ENCODE data around the gene COL5A1. TPM values are rescaled to one million over a fixed set of nuclear protein-coding genes. Genes with fewer than 3 reads are reported as not detected.

The COL5A1 gene
- total RNA-seq, 1 donor from 2014 or later: 1,552 TPM

- peaks cover 19% of the 10 kb centered on the region for H3K9me3 Mint-ChIP-seq (ENCODE audit: unreplicated experiment)
- no peak for DNase-seq (ENCODE audit: extremely low spot score, unreplicated experiment)
- TF ChIP-seq CTCF (IDR thresholded peaks at IDR 0.05): no peak
- H3K27me3 Mint-ChIP-seq (ENCODE audit: unreplicated experiment): no peaks in the 10 kb centered on the region
- no peak overlapping the region for H3K27ac Mint-ChIP-seq (ENCODE audit: unreplicated experiment)
- no peak overlapping the region for H3K4me3 Mint-ChIP-seq (ENCODE audit: unreplicated experiment)
- peaks cover 1% of the 10 kb centered on the region for H3K36me3 Mint-ChIP-seq (ENCODE audit: unreplicated experiment)
- H3K4me1 Mint-ChIP-seq (ENCODE audit: unreplicated experiment): peaks cover 6% of the 10 kb centered on the region
Measured at GRCh38 chr9:134861595-134862334, 220.2 kb downstream of the COL5A1 start.

- Mint-ChIP-seq H3K36me3 (ENCODE audit: unreplicated experiment) (peaks cover 1% of the 10 kb centered on the region), H3K9me3 (ENCODE audit: unreplicated experiment) (peaks cover 13% of the 10 kb centered on the region), H3K4me1 (ENCODE audit: unreplicated experiment) (peaks cover 6% of the 10 kb centered on the region), H3K27ac (ENCODE audit: unreplicated experiment) (no peak overlapping the region), H3K27me3 (ENCODE audit: unreplicated experiment) (peaks cover 2% of the 10 kb centered on the region), H3K4me3 (ENCODE audit: unreplicated experiment) (no peak overlapping the region)
- peak; percentile 68 for DNase-seq (ENCODE audit: extremely low spot score, unreplicated experiment)
- no peak for TF ChIP-seq CTCF (IDR thresholded peaks at IDR 0.05)
Measured at GRCh38 chr9:134863306-134863902, 221.8 kb downstream of the COL5A1 start.

- H3K27ac Mint-ChIP-seq (ENCODE audit: unreplicated experiment): no peak overlapping the region
- peaks cover 6% of the 10 kb centered on the region for H3K4me1 Mint-ChIP-seq (ENCODE audit: unreplicated experiment)
- peaks cover 2% of the 10 kb centered on the region for H3K27me3 Mint-ChIP-seq (ENCODE audit: unreplicated experiment)
- H3K36me3 Mint-ChIP-seq (ENCODE audit: unreplicated experiment): peaks cover 1% of the 10 kb centered on the region
- H3K4me3 Mint-ChIP-seq (ENCODE audit: unreplicated experiment): no peak overlapping the region
- no peak for DNase-seq (ENCODE audit: extremely low spot score, unreplicated experiment)
- no peak for TF ChIP-seq CTCF (IDR thresholded peaks at IDR 0.05)
- peaks cover 10% of the 10 kb centered on the region for H3K9me3 Mint-ChIP-seq (ENCODE audit: unreplicated experiment)
Measured at GRCh38 chr9:134863941-134864820, 222.6 kb downstream of the COL5A1 start.

GRCh38 chr9:134864821-134865190 lies 223.2 kb downstream of the COL5A1 start:
- H3K36me3 Mint-ChIP-seq (ENCODE audit: unreplicated experiment): peaks cover 1% of the 10 kb centered on the region
- peaks cover 7% of the 10 kb centered on the region for H3K9me3 Mint-ChIP-seq (ENCODE audit: unreplicated experiment)
- H3K27me3 Mint-ChIP-seq (ENCODE audit: unreplicated experiment): peaks cover 2% of the 10 kb centered on the region
- peaks cover 6% of the 10 kb centered on the region for H3K4me1 Mint-ChIP-seq (ENCODE audit: unreplicated experiment)
- H3K27ac Mint-ChIP-seq (ENCODE audit: unreplicated experiment): no peak overlapping the region
- no peak for TF ChIP-seq CTCF (IDR thresholded peaks at IDR 0.05)
- H3K4me3 Mint-ChIP-seq (ENCODE audit: unreplicated experiment): no peak overlapping the region
- DNase-seq (ENCODE audit: extremely low spot score, unreplicated experiment): no peak

Data from osteocyte (in vitro differentiated cells).